Urothelium cell line (cell line): ENCODE measurements around the gene C1orf105.
"Not testable (repeated sequence)": the region's sequence is repeated elsewhere in the genome, so short reads cannot be mapped to it uniquely, and the experiment has no call there.

Source experiments
- DNase-seq: peaks from one replicate; pipeline ENCODE4 v3.0.0; 2011; ENCODE audit warnings: low spot score, mixed read lengths
- FAIRE-seq: peaks from 2 replicates; lab custom pipeline; 2011; peaks lifted over from hg19 to GRCh38; lab: Jason Lieb, UNC

Gene C1orf105

DNA sequence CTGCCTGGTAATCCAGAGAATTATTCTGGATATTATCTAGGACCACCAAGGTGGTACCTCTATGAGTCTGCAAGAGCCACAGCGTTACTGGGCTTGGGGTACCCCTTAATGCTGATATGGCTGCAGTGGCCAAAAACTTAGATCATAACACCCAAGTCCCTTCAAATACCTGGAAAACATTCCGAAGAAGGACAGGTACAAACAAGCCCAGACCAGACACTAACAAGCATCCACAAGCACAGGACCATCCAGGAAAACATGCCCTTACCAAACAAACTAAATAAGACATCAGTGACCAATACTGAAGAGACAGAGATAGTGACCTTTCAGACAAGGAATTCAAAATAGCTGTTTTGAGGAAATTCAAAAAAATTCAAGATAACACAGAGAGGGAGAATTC lies 2.9 kb downstream of the C1orf105 start:
- FAIRE-seq (no peak), DNase-seq (no peak)

DNA sequence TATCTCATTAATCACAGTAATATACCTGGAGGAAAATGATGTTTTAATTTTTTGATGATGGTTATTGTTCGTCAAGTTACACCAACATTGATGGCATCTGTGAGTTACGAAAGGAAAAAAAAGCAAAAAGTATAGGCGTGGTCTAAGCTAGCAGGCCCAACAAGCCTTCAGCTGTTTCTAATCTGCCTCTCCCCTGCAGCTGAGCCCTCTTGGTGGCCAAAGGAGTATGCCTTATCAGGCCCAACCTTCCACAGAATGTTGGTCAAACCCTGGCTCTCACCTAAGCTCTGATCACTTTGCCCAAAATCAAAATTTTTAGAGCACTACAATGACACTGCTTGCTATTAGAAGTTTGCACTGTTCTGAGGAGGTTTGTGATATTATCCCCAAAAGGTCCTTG lies 4.9 kb downstream of the C1orf105 start:
- DNase-seq, result no peak
- no peak for FAIRE-seq

DNA sequence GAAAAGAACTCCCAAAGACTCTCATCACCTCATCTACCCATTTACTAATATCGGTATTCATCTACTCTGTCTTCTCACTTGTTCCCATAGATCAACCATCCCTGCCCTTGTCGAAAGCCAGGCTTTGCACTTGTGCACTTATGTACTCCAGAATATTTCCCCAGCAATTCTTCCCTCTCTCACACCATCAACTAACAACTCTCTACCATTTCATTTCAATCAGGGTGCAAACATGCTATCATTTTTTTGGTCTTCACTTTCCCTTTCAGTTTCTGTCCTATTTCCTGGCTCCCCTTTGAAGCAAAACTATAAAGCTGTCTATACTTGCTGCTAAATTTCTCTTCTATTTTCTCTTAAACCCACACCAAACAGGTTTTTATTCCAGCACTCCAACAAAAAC lies 6.7 kb downstream of the C1orf105 start:
- FAIRE-seq (no peak), DNase-seq (no peak)

DNA sequence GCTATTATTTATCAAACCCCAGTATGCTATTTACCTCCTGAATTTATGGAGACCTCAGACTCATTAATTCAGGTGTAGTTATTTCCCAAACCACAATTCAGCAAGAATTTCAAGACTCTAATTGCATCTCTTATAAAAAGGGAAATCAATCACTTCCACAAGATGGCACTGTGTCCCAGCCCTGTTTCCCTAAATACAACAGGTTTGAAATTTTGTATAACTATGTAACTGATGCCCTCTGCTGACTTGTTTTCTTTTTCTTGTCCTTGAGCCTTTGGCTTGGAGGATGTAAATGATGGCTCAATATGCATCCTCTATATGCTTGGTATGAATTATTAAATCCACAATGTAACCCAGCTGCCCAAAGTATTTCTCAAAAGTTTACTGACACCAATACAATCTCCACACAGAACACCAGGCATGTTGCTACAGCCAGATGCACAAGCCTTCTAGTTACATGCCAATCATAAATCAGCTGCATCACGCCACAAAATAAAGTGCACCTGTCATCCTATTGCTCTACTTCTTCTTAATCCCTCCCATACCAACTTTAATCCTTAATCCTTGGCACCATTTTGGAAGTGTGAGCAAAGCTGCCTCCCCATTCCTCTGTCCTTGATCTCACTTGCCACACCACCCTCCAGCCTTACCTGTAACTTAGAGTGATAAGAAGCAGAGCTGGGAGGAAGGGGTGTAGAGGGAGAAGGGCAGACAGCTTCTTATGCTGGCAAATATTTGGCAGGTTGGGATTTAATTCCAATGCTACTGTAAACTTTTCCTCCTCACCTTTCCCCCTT lies 9.0 kb downstream of the C1orf105 start:
- DNase-seq (peak; percentile 61), FAIRE-seq (no peak)

DNA sequence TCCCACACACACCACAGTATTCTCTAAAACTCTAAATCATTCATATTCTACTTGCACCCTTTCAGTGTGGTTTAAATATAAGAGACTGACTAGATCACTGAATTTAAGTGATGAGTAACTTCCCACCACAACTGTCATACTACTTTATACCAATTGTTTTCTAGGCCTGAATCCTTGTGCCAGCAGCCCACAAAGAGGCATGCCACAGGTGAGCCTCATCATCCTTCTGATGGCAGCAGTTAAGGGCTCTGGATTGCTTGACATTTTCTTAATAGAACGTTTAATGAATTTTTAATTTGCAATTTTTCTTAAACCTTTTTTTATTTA lies 9.6 kb downstream of the C1orf105 start:
- DNase-seq, result no peak
- FAIRE-seq, result no peak

DNA sequence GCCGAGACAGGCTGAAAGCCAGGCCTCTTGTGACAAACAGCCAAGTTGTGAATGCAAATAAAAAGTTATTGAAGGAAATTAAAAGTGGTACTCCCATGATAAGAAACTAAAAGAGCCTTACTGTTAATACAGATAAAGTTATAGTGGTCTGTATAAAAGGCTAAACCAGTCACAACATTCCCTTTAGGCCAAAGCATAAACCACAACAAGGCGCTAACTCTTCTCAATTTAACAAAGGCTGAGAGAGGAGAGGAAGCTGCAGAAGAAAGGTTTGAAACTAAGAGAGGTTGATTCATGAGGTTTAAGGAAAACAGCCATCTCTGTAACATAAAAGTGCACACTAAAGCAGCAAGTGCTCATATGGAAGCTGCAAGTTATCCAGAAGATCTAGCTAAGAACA lies 10.7 kb downstream of the C1orf105 start:
- DNase-seq (no peak), FAIRE-seq (no peak)

DNA sequence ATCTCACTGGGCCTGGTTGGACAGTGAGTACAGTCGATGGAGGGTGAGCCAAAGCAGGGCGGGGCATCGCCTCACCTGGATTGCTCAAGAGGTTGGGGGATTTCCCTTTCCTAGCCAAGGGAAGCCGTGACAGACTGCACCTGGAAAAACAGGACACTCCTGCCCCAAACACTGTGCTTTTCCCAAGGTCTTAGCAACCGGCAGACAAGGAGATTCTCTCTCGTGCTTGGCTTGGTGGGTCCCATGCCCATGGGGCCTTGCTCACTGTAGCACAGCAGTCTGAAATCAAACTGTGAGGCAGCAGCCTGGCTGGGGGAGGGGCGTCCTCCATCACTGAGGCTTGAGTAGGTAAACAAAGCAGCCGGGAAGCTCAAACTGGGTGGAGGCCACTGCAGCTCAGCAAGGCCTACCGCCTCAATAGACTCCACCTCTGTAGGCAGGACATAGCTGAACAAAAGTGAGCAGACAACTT lies 11.3 kb downstream of the C1orf105 start:
- no peak for FAIRE-seq
- no peak for DNase-seq

DNA sequence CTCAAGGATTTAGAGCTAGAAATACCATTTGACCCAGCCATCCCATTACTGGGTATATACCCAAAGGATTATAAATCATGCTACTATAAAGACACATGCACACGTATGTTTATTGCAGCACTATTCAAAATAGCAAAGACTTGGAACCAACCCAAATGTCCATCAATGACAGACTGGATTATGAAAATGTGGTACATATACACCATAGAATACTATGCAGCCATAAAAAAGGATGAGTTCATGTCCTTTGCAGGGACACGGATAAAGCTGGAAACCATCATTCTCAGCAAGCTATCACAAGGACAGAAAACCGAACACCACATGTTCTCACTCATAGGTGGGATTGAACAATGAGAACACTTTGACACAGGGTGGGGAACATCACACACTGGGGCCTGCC lies 16.7 kb downstream of the C1orf105 start:
- not testable (repeated sequence) for DNase-seq, FAIRE-seq

DNA sequence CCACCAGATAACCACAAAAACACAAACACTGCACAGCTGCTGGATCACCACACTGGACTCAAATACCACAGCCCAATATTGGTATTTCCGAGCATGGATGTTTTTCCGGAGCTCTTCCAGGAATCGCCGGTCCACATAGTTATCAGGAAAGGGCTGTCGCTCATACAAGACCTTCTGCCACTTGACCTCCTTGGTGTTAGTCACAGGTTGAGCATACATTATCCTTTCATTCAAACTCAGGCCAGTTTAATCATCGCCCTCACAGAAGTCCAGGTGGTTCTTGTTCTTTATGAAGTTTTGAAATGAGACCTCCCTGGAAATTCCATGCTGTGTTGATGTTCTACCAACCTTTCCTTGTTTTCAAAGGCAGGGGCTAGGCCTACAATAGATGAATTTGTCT lies 21.9 kb downstream of the C1orf105 start:
- FAIRE-seq (no peak), DNase-seq (no peak)

DNA sequence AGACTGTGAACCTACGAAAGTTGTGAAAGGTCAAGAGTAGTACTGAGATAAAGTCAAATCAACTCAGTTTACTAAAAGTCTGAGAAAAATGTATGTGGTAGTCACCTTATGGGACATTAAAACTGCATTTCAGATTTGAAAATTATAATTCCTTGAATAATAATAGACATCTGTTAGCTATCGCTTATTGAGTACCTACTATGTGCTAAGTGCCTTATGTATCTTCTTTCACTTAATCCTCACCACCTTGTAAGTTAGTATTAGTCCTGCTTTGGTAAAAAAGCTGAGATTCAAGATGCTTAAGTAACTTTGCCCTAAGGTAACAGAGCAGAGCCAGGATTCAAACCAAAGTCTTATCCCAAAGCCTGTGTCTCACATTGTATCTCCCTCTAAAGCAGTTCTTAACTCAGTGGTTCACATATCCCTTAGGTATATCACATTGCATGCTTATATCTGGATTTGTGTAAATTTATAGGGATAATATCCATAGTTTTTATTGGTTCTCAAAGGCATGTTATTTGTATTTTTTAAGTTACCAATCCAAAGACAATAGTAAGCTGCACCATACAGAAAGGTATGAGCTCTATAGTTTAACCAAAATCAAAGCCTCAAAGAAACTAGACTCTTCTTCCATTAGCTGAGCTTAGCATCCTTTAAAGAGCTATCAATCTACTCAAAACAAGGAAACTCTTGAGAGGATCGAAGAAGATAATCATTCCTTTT lies 22.5 kb downstream of the C1orf105 start:
- DNase-seq (no peak), FAIRE-seq (no peak)

DNA sequence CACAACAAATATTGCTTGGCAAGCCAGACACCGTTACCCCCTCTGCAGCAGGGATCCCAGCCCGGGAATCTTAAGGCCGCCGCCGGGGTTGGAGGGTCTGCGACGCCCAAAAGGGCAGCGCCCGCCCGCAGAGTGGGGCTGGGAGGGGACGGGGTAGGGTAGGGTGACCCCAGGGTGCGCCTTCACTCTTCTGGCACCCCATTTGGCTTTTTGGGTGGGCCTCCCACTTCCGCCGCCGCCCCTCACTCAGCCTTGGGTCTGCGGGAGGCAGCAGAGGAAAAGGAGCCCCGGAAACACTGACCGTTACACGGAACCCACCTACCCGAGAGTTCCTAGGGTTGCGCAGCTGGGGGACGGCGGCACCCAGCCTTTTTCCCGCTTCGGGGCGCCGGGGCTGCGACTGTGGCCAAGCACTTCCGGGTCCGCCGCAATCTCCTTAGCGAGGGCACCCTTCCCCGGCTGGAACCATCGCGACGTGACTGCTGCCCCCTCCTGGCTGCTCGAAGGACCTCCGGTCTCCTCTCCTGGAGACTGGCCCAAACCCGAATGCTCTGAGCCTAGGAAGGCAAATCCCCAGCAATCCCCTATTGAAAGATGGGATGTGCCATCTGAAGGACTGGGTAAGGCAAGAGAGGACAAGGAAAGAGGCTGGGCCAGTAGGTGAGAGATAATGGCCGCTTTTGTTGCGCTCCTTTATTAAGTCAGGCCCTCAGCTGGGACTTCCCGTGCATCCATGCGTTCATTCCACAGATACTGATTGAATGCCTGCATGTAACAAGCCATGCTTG lies 23.4 kb downstream of the C1orf105 start, which contains the start of gene PIGC:
Gene PIGC (minus strand): TSS at position 404 of the 788 bp plus-strand sequence. CDS start 1,447 bp downstream, outside the sequence.
- DNase-seq (peak; percentile 95), FAIRE-seq (peak; percentile 79)

DNA sequence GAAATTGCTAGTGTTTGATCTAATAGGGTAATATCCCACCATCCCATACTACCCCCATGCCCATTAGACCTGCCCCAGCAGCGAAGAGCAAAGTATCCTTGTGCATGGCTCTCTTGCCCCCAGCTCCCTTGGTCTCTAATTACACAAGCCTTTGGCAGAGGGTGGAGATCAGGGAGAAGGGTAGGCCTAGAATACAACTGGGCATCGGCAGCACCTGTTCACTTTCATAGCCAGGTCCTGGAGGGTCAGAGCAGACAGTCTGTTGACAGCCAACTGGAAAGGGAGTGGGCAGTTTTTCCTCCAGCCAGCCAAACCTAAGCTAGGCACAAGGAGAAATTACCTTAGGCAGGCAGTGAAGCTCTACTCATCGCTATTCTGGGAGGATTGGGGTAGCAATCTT lies 26.1 kb downstream of the C1orf105 start:
- DNase-seq (no peak), FAIRE-seq (no peak)

DNA sequence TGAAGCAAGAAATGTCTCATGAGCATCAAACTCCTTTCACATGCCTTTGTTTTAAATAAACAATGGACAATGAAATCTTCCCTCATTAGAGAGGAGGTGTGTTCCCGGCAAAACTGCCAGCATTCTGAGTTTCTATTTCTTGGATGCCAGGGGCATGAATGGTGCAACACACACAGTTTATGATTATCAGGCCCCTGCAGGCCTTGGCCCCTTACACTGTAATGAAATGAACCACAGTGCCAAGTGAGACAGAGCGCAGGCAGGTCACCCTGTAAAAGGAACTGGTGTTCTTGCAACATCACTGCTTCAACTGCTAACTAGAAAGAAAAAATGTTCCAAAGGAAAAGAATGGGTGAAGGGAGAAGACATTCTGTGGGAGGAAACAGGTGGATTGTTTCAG lies 27.2 kb downstream of the C1orf105 start:
- FAIRE-seq (no peak), DNase-seq (no peak)

DNA sequence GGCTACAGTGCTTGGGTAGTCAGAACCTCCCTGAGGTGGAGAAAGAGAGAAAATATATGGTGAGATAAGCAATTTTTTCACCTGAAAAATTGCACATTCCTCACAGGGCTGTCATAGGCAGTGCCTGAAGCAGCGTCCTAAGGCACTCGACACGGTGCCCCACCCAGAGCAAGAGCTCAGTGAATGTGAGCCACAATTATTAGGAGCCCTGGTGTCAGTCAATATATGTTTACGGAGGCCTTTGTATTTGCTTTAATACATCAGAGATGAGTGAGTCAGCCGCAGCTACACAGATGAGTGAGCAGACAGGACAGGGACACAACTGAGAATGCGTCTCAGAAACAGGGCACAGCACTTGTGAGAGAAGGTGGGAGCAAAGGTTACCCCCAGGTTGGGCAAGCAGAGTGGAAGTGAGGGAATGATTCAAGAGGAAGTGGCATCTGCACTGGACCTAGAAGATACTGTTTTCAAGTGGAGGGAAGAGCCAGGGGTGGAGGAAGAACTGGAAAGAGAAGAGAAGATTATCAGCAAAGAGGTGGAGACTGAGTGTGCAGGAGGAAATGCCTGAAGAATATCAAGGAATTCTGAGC lies 28.6 kb downstream of the C1orf105 start:
- no peak for FAIRE-seq
- DNase-seq, result no peak

DNA sequence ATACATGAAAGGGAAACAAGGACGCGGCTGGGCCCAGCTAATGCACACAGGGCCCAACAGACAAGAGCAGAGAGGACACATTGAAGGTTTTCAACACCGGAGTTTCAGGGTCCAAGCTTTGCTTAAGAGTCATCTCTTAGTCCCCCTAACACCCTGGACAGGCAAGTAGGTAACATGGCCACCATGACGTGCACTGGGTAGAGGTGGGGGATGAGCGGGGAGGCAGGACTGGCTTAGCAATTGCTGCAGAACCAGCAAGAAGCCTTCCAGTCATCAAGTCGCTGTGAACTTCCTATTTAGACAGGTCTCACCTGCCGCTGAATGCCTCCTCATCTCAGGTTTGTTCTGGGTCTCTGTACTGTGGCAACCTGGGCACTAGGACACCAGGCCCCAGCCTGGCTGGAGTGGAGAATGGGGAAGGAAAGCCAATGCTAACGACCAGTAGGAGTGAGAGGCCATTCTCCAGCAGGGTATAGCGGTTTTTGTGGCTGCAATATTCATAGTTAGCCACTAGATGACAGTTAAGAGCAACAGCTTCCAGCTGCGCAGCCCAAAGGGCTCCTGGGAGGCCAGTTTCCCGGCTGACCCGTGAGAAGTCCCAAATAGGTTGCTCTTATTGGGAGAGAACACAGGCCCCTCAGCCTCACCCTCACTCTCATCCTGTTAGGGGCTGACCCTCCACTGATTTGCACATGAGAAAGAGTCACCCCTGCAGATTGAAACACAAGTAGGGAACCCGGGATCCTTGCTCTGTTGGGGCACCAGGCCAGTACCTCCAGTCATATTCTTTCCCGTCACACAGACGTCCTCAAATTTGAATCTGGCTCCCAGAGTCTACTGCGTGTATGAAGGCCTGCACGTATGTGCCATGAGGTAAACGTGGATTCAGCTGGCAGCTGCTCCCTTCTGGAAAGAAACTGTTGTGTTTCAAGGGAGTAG lies 29.4 kb downstream of the C1orf105 start:
- FAIRE-seq (no peak), DNase-seq (peak; percentile 80)

DNA sequence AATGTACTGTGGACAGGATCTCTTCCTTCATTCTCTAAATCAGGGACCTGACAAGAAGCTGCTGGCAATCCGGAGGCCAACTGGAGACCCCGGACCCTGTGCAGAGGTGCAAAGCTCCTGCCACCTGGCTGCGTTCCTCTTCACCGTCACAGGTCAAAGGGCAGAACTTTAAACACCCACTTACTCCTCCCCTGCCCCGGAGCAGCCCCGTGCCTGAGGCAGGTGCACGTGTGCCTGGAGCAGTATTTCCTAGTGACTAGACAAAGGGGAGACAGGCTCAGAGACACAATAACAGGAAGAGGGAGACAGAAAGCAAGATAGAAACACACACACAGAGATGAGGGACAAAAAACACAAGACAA lies 30.0 kb downstream of the C1orf105 start:
- FAIRE-seq (no peak), DNase-seq (no peak)

DNA sequence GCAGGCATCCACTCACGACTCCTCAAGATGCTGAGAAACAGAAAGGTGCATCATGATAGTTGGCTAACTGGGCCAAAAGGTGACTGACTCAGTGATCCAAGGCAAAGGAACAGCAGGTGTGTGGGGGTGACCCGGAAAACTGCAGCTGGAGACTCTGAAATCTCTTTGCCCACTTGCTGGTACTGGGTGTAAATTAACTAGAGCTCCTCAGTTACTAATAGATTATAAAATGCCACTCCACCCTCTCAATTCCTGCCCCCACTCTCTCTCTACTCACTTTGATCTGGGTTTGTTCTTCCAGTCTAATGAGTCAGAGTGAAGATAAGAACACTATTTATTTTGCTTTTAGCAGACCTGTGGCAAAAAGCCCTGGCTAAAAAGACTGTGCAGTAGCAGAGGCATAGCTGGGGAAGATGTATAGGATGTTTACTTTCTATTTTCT lies 30.5 kb downstream of the C1orf105 start:
- FAIRE-seq, result no peak
- no peak for DNase-seq

DNA sequence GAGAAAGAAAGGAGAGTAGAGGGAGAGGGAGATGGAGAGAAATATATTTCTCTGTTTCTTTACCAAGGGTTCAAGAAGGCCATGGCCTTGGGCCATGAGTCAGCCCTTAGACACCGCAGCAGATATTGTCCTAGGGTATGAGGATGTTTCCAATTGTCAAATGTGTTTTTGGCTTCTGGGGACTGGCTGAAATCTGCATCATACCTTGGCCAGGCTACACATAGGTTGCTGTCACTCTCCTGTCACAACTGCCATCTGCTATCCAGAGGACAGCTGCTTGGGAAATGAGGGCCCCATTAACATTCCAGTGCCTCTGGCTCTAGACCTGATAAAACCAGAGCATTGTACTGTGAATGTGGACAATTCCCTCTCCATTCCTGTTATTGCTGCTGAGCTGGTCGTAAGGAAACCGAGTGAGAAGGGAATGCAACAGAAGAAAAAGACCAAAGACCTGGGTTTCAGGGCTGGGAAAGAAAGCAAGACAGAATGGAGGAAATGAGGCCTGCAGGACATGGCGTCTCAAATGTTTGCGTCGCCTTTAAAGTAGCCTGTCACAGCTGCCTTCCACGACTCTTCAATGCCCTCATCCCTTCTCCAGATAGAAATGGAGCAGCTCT lies 32.2 kb downstream of the C1orf105 start:
- FAIRE-seq (no peak), DNase-seq (no peak)

DNA sequence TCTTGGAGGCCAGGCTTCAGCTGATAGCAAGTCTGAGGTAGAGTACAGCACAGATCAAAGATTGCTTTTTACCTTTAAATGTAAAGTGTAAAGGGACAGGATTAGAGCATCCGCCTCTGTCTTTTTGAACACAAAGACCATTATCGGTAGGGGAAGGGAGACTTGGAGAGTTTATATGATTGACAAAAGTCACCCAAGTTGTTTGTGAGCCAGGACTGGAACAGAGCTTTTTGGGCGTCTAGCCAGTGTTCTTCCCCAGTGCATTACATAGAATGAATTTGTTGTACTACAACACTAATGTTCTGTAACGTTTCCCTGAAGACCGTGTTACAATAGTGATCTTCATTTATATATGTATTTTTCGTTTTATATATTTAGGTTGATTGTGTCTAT lies 32.7 kb downstream of the C1orf105 start:
- DNase-seq, result no peak
- no peak for FAIRE-seq

DNA sequence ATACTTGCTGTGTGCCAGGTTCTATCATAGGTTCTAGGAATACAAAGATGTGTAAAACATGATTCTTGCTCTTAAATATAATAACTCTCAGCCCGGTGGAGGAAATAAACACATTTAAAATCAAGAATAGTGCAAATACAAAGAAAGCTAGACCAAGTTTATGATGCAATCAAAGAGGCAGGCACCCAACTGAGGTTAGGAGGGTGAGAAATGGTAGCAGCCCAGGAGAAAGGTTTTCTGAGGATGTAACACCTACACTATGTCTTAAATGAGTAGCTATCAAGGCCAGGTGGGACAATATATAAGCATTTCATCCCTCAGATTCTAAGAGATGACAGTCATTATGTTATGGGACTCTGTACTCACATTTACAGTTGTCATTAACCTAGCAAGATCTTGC lies 33.1 kb downstream of the C1orf105 start:
- no peak for FAIRE-seq
- DNase-seq, result no peak
